Heart right ventricle (tissue), 16 donors: ENCODE measurements around the gene ULK4. TPM values are rescaled to one million over a fixed set of nuclear protein-coding genes. Genes with fewer than 3 reads are reported as not detected.

ENCODE experiments used
- ATAC-seq, 8 donors: fragments of 200-7000 bp; cut with Tn5 transposase; one replicate each; pipeline ENCODE4 v1.9.1; 2020; ENCODE audit warnings: mild to moderate bottlenecking in 8 of 8, moderate library complexity in 8 of 8, moderate number of reproducible peaks in 1 of 8
- DNase-seq, 2 donors: peaks; one replicate each; pipeline ENCODE4 v3.0.0-alpha.2; 2020
- H3K27ac ChIP-seq, 10 donors: fragments of 200-600 bp; sonication (generic) in 2 of 10; one replicate each; pipeline versions ENCODE4 v1.5.0 to v1.8.0; 2020 to 2022; ENCODE audit warnings: mild to moderate bottlenecking in 3 of 10
- H3K27me3 ChIP-seq, 7 donors: fragments of 200-600 bp; one replicate each; pipeline ENCODE4 v1.8.0; 2021 to 2022; ENCODE audit warnings: mild to moderate bottlenecking in 2 of 7
- H3K36me3 ChIP-seq, 9 donors: fragments of 200-600 bp; sonication (generic) in 1 of 9; one replicate each; pipeline versions ENCODE4 v1.5.0 to v1.8.0; 2020 to 2022; ENCODE audit warnings: mild to moderate bottlenecking in 2 of 9
- H3K4me1 ChIP-seq, 9 donors: fragments of 200-600 bp; sonication (generic) in 1 of 9; one replicate each; pipeline versions ENCODE4 v1.5.0 to v1.8.0; 2020 to 2022; ENCODE audit warnings: mild to moderate bottlenecking in 4 of 9
- H3K4me3 ChIP-seq, 10 donors: fragments of 200-600 bp; sonication (generic) in 2 of 10; one replicate each; pipeline versions ENCODE4 v1.5.0 to v1.8.0; 2020 to 2022; ENCODE audit warnings: mild to moderate bottlenecking in 7 of 10, moderate library complexity in 2 of 10
- H3K9me3 ChIP-seq, 11 donors: fragments of 200-600 bp in 10 of 11; sonication (generic) in 2 of 11; one replicate each; pipeline versions ENCODE4 v1.5.0 to v1.8.0; 2013 to 2022; ENCODE audit warnings: mild to moderate bottlenecking in 2 of 11, control low read depth in 1 of 11, moderate library complexity in 1 of 11
- WGBS, 2 donors: extraction: QIAGEN DNeasy Blood & Tissue Kit; methylation state at CpG; one replicate each; pipeline ENCODE4 v1.1.7; 2013; ENCODE audit warnings: inconsistent platforms in 1 of 2; 5-methylcytosine and 5-hydroxymethylcytosine counted together
- intact Hi-C, 10 donors: fragments of 100-400 bp; cut with DNase I; formaldehyde crosslinking; loops; one replicate each; pipeline versions ENCODE4 v1.11.1 to v1.14.2; 2022
- polyA plus RNA-seq, 2 donors: library from polyadenylated mRNA; stranded (reverse); fragments of 200-250 nt; gene quantifications; one replicate each; pipeline ENCODE4 v1.2.3, GENCODE V29; 2013
- total RNA-seq, 10 donors: library from RNA; stranded (reverse); fragmentation: NEBNext Ultra II Directional in 3 of 10; extraction: Animal tissue kit (Norgen Biotek cat#: 25700) in 3 of 10; gene quantifications; one replicate each; pipeline versions ENCODE4 v1.2.1 to v1.2.4, GENCODE V29; 2021 to 2023
- TF ChIP-seq, protein P1 (sequence below), 9 donors: fragments of 200-600 bp; sonication (generic) in 2 of 9; IDR thresholded peaks; one replicate each; pipeline versions ENCODE4 v1.5.0 to v1.8.0; 2021 to 2022; ENCODE audit warnings: antibody characterized with exemption in 9 of 9, mild to moderate bottlenecking in 5 of 9, moderate library complexity in 1 of 9
- donor health status: Arrhythmogenic right ventricular cardiomyopathy.
- donor health status: ischemic (EF 13 %, LVEDD 7.1; RV severe dilation, severe dysfunction).
- donor health status: healthy with polysubstance abuse.
- donor health status: DM: no; HTN: yes; CAD: no.
- donor health status: DM: no; HTN: no; CAD: no.
- donor health status: ischemic (EF 25% LVEDD 6.9; RV normal size, moderate dysfunction).
- donor health status: ischemic (EF 25% LVEDD 5.7; RV mildly dilated, moderate dysfunction).
- donor health status: healthy.
- donor health status: DM: yes; HTN: yes; CAD: no.
- donor health status: Ischemic cardiomyopathy.
- donor health status: ischemic (EF 35%, LVEDD 5.7; RV mildly dilated, moderate dysfunction).
- donor health status: nonischemic (EF 11% LVEDD 7.7; RV severe dilation, severe dysfunction).
- donor health status: DM: yes; HTN: yes; CAD: no.
- donor health status: PGD.
- donor health status: ischemic (EF 29% LVEDD 5.4; RV normal size, mild dysfunction).
- donor health status: nonischemic (EF 23%, LVEDD 6.1; RV moderate dilation, normal function).

ULK4 gene
- total and polyA plus RNA-seq, 12 donors = 1.4 to 11.4 (median 2.6) TPM

DNA sequence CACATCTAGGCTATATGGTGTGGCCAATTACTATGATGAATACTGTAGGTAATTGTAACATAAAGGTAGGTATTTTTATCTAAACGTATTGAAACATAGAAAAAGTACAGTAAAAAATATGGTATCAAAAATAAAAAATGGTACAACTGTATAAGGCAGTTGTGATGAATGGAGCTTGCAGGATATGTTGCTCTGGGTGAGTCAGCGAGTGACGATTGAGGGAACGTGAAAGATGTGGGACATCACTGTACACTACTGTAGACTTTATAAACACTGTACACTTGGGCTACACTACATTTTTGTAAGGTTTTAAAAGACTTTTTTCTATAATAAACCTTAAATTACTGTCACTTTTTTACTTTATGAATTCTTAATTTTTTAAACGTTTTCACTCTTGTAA, 752.3 kb downstream of the ULK4 start:
- 89% methylated on average over 5 of the region's 5 CpGs for WGBS, 2 donors
- TF ChIP-seq, protein P1, sequence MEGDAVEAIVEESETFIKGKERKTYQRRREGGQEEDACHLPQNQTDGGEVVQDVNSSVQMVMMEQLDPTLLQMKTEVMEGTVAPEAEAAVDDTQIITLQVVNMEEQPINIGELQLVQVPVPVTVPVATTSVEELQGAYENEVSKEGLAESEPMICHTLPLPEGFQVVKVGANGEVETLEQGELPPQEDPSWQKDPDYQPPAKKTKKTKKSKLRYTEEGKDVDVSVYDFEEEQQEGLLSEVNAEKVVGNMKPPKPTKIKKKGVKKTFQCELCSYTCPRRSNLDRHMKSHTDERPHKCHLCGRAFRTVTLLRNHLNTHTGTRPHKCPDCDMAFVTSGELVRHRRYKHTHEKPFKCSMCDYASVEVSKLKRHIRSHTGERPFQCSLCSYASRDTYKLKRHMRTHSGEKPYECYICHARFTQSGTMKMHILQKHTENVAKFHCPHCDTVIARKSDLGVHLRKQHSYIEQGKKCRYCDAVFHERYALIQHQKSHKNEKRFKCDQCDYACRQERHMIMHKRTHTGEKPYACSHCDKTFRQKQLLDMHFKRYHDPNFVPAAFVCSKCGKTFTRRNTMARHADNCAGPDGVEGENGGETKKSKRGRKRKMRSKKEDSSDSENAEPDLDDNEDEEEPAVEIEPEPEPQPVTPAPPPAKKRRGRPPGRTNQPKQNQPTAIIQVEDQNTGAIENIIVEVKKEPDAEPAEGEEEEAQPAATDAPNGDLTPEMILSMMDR (IDR thresholded peaks at IDR 0.05) = no peak
- peaks cover 12 to 90% (median 77%) of the 10 kb centered on the region in 9 donors for H3K4me1 ChIP-seq
- ATAC-seq (no peak), DNase-seq (no peak)
- no peaks in the 10 kb centered on the region for H3K9me3 ChIP-seq
- peaks cover 0 to 15% (median 0%) of the 10 kb centered on the region in 9 donors for H3K36me3 ChIP-seq
- intact Hi-C loops = loop anchor here in 6 of 10 donors (10.0 kb wide), 5 partner anchors 235 to 805 kb away; no protein-coding TSS in a partner anchor
- no peak overlapping the region for H3K4me3 ChIP-seq
- H3K27ac ChIP-seq = no peak overlapping the region
- H3K27me3 ChIP-seq = no peaks in the 10 kb centered on the region

DNA sequence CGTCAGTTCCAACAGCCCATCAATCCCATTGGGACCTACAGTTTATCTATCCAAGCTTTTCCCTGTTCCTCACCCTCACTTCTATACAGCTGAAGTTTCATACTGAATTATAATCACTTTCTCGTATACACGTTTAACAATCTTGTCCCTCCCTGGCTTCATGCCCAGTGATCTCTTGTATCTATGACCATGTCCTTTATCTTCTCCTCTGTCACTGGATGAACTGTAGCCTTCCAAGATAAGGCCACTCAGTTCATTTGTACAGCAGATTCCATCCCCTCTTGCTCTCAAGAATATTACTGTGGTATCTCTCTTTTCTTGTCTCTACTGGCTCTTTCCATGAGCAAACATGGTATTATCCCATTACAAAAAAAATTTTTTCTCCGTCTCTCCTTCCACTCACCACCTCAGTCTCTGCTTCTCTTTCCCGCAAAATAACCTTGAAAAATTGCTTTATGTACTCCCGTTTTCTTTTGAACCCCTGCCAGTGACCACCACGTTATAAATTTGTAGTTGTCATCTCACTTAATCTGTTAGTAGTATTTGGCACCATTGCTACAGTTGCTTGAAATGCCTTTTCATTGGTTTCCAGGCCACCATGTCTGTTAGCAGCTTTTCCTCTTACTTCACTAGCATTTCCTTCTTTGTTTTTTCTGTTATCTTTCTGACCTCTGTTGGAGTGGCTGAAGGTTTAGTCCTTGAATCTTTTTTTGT, 753.2 kb downstream of the ULK4 start:
- no peaks in the 10 kb centered on the region for H3K27me3 ChIP-seq
- WGBS, 2 donors = 27 to 36% methylated on average over 7 of the region's 7 CpGs
- H3K36me3 ChIP-seq = peaks cover 0 to 15% (median 0%) of the 10 kb centered on the region in 9 donors
- ATAC-seq (peak in 2 of 8 donors; percentile 17 to 39), DNase-seq (no peak)
- no peak overlapping the region for H3K4me3 ChIP-seq
- intact Hi-C loops = loop anchor here in 6 of 10 donors (10.0 kb wide), 5 partner anchors 234 to 806 kb away; no protein-coding TSS in a partner anchor
- peaks cover 12 to 90% (median 77%) of the 10 kb centered on the region in 9 donors for H3K4me1 ChIP-seq
- peak overlapping the region in 2 of 10 donors; percentile 2 to 36 for H3K27ac ChIP-seq
- TF ChIP-seq, protein P1 (IDR thresholded peaks at IDR 0.05) = no peak
- no peaks in the 10 kb centered on the region for H3K9me3 ChIP-seq

DNA sequence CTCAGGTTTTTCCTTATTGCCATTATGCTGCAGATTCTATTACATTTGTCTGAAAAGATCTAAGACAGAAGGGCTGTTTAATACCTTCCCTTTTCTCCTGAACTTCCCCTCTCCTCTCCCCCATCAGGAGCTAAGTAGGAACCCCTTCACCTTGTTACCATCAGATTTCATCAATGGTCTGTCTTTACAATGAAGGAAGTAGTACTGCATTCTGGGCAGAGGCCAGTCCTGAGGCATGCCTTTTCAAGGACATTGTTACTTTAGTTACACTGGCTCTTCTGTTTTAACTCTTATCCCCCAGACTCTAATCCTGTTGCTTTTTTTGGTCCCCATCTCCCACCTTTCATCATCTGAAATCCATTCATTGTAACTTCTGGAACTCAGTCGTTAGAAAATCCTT, 754.5 kb downstream of the ULK4 start:
- intact Hi-C loops = loop anchor here in 6 of 10 donors (10.0 kb wide), 5 partner anchors 233 to 807 kb away; no protein-coding TSS in a partner anchor
- DNase-seq (no peak), ATAC-seq (peak in 1 of 8 donors; percentile 34)
- H3K27me3 ChIP-seq = no peaks in the 10 kb centered on the region
- TF ChIP-seq, protein P1 (IDR thresholded peaks at IDR 0.05) = no peak
- WGBS, 2 donors = 8 to 18% methylated on average over 1 of the region's 1 CpG
- H3K9me3 ChIP-seq = no peaks in the 10 kb centered on the region
- H3K4me1 ChIP-seq = peaks cover 12 to 89% (median 77%) of the 10 kb centered on the region in 9 donors
- H3K36me3 ChIP-seq = peaks cover 0 to 15% (median 0%) of the 10 kb centered on the region in 9 donors
- H3K27ac ChIP-seq = peak overlapping the region in 2 of 10 donors; percentile 27 to 33
- H3K4me3 ChIP-seq = no peak overlapping the region

DNA sequence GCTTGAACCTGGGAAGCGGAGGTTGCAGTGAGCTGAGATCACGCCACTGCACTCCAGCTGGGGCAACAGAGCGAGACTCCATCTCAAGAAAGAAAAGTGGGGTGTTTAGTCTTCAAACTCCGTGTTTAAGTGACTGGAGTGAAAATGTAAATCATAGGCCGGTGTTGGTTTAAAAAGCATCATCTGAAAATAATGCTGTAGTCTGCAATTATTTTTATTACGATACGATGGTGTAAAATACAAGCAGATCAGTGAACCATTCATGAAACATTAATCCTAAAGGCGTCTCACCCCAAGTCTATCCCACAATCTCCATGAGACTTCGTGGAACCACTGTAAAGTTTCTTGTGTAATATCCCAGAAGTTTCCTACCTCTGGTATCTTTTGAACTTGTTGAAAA, 756.3 kb downstream of the ULK4 start:
- intact Hi-C loops = loop anchor here in 6 of 10 donors (10.0 kb wide), 5 partner anchors 231 to 809 kb away; no protein-coding TSS in a partner anchor
- Histone ChIP-seq H3K9me3 (no peaks in the 10 kb centered on the region), H3K27ac (no peak overlapping the region), H3K36me3 (peaks cover 0 to 10% (median 0%) of the 10 kb centered on the region in 9 donors), H3K27me3 (no peaks in the 10 kb centered on the region), H3K4me3 (peak overlapping the region in 2 of 10 donors; percentile 9 to 79), H3K4me1 (peaks cover 12 to 91% (median 86%) of the 10 kb centered on the region in 9 donors)
- TF ChIP-seq, protein P1 (IDR thresholded peaks at IDR 0.05) = no peak
- ATAC-seq (no peak), DNase-seq (no peak)
- WGBS, 2 donors = 66 to 69% methylated on average over 9 of the region's 9 CpGs
